Measurements from ENCODE around the gene VAT1.
"Not testable (repeated sequence)": the region's sequence is repeated elsewhere in the genome, so short reads cannot be mapped to it uniquely, and the experiment has no call there.

The VAT1 gene

GRCh38 chr17:42975265-42975664 is 46.9 kb downstream of the VAT1 start:
- no peak overlapping the region for H3K27ac ChIP-seq
- no peak for TF ChIP-seq CTCF (conservative IDR thresholded peaks at IDR 0.05; ENCODE audit: low read depth)
- no peak for DNase-seq (ENCODE audit: low spot score)
- ChIA-PET POLR2A (ENCODE audit: low non-redundant PET) (no interaction called here), CTCF (interaction anchor here (0.6 kb wide), 1 partner anchor 1716 kb away, joined by 4 read pairs; no protein-coding TSS in a partner anchor)

GRCh38 chr17:42973323-42973722 is 48.9 kb downstream of the VAT1 start:
- POLR2A ChIA-PET (ENCODE audit: low non-redundant PET); CTCF ChIA-PET; DNase-seq (ENCODE audit: low spot score); H3K27ac ChIP-seq: not testable (repeated sequence)

GRCh38 chr17:42971589-42971988 is 50.6 kb downstream of the VAT1 start:
- no peak for TF ChIP-seq CTCF (conservative IDR thresholded peaks at IDR 0.05; ENCODE audit: low read depth)
- no peak for DNase-seq (ENCODE audit: low spot score)
- ChIA-PET CTCF (no interaction called here), POLR2A (ENCODE audit: low non-redundant PET) (no interaction called here)
- H3K27ac ChIP-seq = no peak overlapping the region

- CTCF ChIA-PET = no interaction called here
- H3K27ac ChIP-seq = no peak overlapping the region
- POLR2A ChIA-PET (ENCODE audit: low non-redundant PET) = no interaction called here
- DNase-seq (ENCODE audit: low spot score) = no peak
- TF ChIP-seq CTCF (conservative IDR thresholded peaks at IDR 0.05; ENCODE audit: low read depth) = no peak
These were observed 53.1 kb downstream of the VAT1 start for GRCh38 chr17:42969001-42969581.

GRCh38 chr17:42967925-42968324 is 54.3 kb downstream of the VAT1 start:
- no peak for DNase-seq (ENCODE audit: low spot score)
- ChIA-PET POLR2A (ENCODE audit: low non-redundant PET) (no interaction called here), CTCF (no interaction called here)
- no peak for TF ChIP-seq CTCF (conservative IDR thresholded peaks at IDR 0.05; ENCODE audit: low read depth)
- H3K27ac ChIP-seq = no peak overlapping the region

Measured in RWPE1 (cell line).